ENCODE measurements around the gene GULP1. TPM values are rescaled to one million over a fixed set of nuclear protein-coding genes. Genes with fewer than 3 reads are reported as not detected.
A peak's percentile ranks its signal among the peaks of the same experiment; 100 is the strongest.

Gene GULP1
- 4.9 and 10.2 TPM in 2 replicates for polyA plus RNA-seq
- polyA minus RNA-seq: 5.4 and 11.4 TPM in 2 replicates

- H3K9ac ChIP-seq (ENCODE audit: low read length): peak within 1 kb of the TSS; percentile 52
- peak within 1 kb of the TSS; percentile 84 for H3K4me3 ChIP-seq (ENCODE audit: low read length)
- peak within 1 kb of the TSS; percentile 83 for H3K4me2 ChIP-seq (ENCODE audit: low read length)
- no peaks in the 10 kb centered on the region for H3K9me3 ChIP-seq (ENCODE audit: low read length)
- peak within 1 kb of the TSS; percentile 62 for H2AFZ ChIP-seq (ENCODE audit: low read depth, low read length)
- H3K9me2 ChIP-seq (ENCODE audit: insufficient read depth, low read length): no peaks in the 10 kb centered on the region
- H4K20me1 ChIP-seq (ENCODE audit: insufficient read depth): no peaks in the 10 kb centered on the region
- H3K27ac ChIP-seq (ENCODE audit: low read length): no peak within 1 kb of the TSS
- peaks cover 25% of the 10 kb centered on the region for H3K79me2 ChIP-seq (replicated peaks; ENCODE audit: insufficient read depth, low read length)
- TF ChIP-seq EP300 (conservative IDR thresholded peaks at IDR 0.05; ENCODE audit: poor library complexity, severe bottlenecking) (no peak), TAF1 (IDR thresholded peaks at IDR 0.05; ENCODE audit: low read depth) (no peak), RAD21 (conservative IDR thresholded peaks at IDR 0.05) (peak; percentile 57), SMC3 (conservative IDR thresholded peaks at IDR 0.05; ENCODE audit: poor library complexity) (peak; percentile 61), POLR2AphosphoS5 (IDR thresholded peaks at IDR 0.05) (no peak), MXI1 (conservative IDR thresholded peaks at IDR 0.05; ENCODE audit: poor library complexity, severe bottlenecking) (peak; percentile 21), EZH2 (IDR thresholded peaks at IDR 0.05; ENCODE audit: borderline replicate concordance, insufficient read depth, low read length, poor library complexity, severe bottlenecking) (no peak)
- TF ChIP-seq, protein P1, sequence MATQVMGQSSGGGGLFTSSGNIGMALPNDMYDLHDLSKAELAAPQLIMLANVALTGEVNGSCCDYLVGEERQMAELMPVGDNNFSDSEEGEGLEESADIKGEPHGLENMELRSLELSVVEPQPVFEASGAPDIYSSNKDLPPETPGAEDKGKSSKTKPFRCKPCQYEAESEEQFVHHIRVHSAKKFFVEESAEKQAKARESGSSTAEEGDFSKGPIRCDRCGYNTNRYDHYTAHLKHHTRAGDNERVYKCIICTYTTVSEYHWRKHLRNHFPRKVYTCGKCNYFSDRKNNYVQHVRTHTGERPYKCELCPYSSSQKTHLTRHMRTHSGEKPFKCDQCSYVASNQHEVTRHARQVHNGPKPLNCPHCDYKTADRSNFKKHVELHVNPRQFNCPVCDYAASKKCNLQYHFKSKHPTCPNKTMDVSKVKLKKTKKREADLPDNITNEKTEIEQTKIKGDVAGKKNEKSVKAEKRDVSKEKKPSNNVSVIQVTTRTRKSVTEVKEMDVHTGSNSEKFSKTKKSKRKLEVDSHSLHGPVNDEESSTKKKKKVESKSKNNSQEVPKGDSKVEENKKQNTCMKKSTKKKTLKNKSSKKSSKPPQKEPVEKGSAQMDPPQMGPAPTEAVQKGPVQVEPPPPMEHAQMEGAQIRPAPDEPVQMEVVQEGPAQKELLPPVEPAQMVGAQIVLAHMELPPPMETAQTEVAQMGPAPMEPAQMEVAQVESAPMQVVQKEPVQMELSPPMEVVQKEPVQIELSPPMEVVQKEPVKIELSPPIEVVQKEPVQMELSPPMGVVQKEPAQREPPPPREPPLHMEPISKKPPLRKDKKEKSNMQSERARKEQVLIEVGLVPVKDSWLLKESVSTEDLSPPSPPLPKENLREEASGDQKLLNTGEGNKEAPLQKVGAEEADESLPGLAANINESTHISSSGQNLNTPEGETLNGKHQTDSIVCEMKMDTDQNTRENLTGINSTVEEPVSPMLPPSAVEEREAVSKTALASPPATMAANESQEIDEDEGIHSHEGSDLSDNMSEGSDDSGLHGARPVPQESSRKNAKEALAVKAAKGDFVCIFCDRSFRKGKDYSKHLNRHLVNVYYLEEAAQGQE (IDR thresholded peaks at IDR 0.05; ENCODE audit: borderline replicate concordance): no peak
- TF ChIP-seq, protein P2, sequence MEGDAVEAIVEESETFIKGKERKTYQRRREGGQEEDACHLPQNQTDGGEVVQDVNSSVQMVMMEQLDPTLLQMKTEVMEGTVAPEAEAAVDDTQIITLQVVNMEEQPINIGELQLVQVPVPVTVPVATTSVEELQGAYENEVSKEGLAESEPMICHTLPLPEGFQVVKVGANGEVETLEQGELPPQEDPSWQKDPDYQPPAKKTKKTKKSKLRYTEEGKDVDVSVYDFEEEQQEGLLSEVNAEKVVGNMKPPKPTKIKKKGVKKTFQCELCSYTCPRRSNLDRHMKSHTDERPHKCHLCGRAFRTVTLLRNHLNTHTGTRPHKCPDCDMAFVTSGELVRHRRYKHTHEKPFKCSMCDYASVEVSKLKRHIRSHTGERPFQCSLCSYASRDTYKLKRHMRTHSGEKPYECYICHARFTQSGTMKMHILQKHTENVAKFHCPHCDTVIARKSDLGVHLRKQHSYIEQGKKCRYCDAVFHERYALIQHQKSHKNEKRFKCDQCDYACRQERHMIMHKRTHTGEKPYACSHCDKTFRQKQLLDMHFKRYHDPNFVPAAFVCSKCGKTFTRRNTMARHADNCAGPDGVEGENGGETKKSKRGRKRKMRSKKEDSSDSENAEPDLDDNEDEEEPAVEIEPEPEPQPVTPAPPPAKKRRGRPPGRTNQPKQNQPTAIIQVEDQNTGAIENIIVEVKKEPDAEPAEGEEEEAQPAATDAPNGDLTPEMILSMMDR (IDR thresholded peaks at IDR 0.05; ENCODE audit: poor library complexity, severe bottlenecking): peak; percentile 80
- peaks cover 32% of the 10 kb centered on the region for H3K27me3 ChIP-seq (ENCODE audit: insufficient read depth, low read depth, low read length)
- H3K36me3 ChIP-seq (ENCODE audit: insufficient read depth, low read length): no peaks in the 10 kb centered on the region
- peaks cover 3% of the 10 kb centered on the region for H3F3A ChIP-seq (ENCODE audit: insufficient read depth, low read length, poor library complexity, severe bottlenecking)
These were observed at the start of gene GULP1 for GRCh38 chr2:188291617-188292347. Gene GULP1 (plus strand): TSS chr2:188291874. CDS start chr2:188477703, 185,829 bp downstream.

- H3K36me3 ChIP-seq (ENCODE audit: insufficient read depth, low read length): no peaks in the 10 kb centered on the region
- H3K4me3 ChIP-seq (ENCODE audit: low read length): no peak overlapping the region
- H3K27me3 ChIP-seq (ENCODE audit: insufficient read depth, low read depth, low read length): no peaks in the 10 kb centered on the region
- no peaks in the 10 kb centered on the region for H3K9me3 ChIP-seq (ENCODE audit: low read length)
- no peak overlapping the region for H3K27ac ChIP-seq (ENCODE audit: low read length)
- no peak overlapping the region for H3K9ac ChIP-seq (ENCODE audit: low read length)
- no peaks in the 10 kb centered on the region for H3K79me2 ChIP-seq (replicated peaks; ENCODE audit: insufficient read depth, low read length)
- no peaks in the 10 kb centered on the region for H3K9me2 ChIP-seq (ENCODE audit: insufficient read depth, low read length)
- no peaks in the 10 kb centered on the region for H3F3A ChIP-seq (ENCODE audit: insufficient read depth, low read length, poor library complexity, severe bottlenecking)
- H2AFZ ChIP-seq (ENCODE audit: low read depth, low read length): no peak overlapping the region
- H3K4me2 ChIP-seq (ENCODE audit: low read length): no peak overlapping the region
- no peak for TF ChIP-seq MXI1 (conservative IDR thresholded peaks at IDR 0.05; ENCODE audit: poor library complexity, severe bottlenecking)
- TF ChIP-seq SMC3 (conservative IDR thresholded peaks at IDR 0.05; ENCODE audit: poor library complexity): no peak
- TF ChIP-seq, protein P2 (IDR thresholded peaks at IDR 0.05; ENCODE audit: poor library complexity, severe bottlenecking): no peak
- TF ChIP-seq TAF1 (IDR thresholded peaks at IDR 0.05; ENCODE audit: low read depth): no peak
- no peak for TF ChIP-seq RAD21 (conservative IDR thresholded peaks at IDR 0.05)
- no peak for TF ChIP-seq EZH2 (IDR thresholded peaks at IDR 0.05; ENCODE audit: borderline replicate concordance, insufficient read depth, low read length, poor library complexity, severe bottlenecking)
- TF ChIP-seq POLR2AphosphoS5 (IDR thresholded peaks at IDR 0.05): no peak
- TF ChIP-seq, protein P1 (IDR thresholded peaks at IDR 0.05; ENCODE audit: borderline replicate concordance): no peak
- no peak for TF ChIP-seq EP300 (conservative IDR thresholded peaks at IDR 0.05; ENCODE audit: poor library complexity, severe bottlenecking)
- no peaks in the 10 kb centered on the region for H4K20me1 ChIP-seq (ENCODE audit: insufficient read depth)
These were observed 48.3 kb upstream of the GULP1 start for GRCh38 chr2:188243381-188243780.

All from neural cell (in vitro differentiated cells).